AG04450 (cell line): ENCODE data around the gene ABL2. TPM values are rescaled to one million over a fixed set of nuclear protein-coding genes. Genes with fewer than 3 reads are reported as not detected.

ENCODE experiments used
- CTCF ChIA-PET: fragments of 300-600, 350-600 bp; formaldehyde crosslinking; extraction: SDS; loops from one replicate; lab custom pipeline; 2022; ENCODE audit warnings: antibody characterized with exemption, inconsistent platforms; lab: Charles Lee
- POLR2A ChIA-PET: fragments of 350-600 bp; formaldehyde crosslinking; extraction: SDS; loops from one replicate; lab custom pipeline; 2021; ENCODE audit warnings: antibody characterized with exemption, inconsistent platforms; lab: Yijun Ruan, JAX
- DNase-seq: peaks from one replicate; pipeline ENCODE4 v3.0.0-alpha.2; 2011; ENCODE audit warnings: low read depth, low spot score
- H3K27ac ChIP-seq: one replicate; pipeline ENCODE4 v1.5.1; 2012; ENCODE audit warnings: low read depth, low read length, control low read depth
- H3K27me3 ChIP-seq: one replicate; pipeline ENCODE4 v1.6.0; 2012; ENCODE audit warnings: low read length; ENCODE audit not compliant: control insufficient read depth, insufficient read depth
- H3K4me3 ChIP-seq: 2 replicates; pipeline ENCODE4 v1.5.1; 2011; ENCODE audit warnings: mild to moderate bottlenecking, low read depth, low read length, control low read depth
- H3K9me3 ChIP-seq: 2 replicates; pipeline ENCODE4 v1.5.1; 2012; ENCODE audit warnings: low read length; ENCODE audit not compliant: control insufficient read depth, insufficient read depth
- polyA plus RNA-seq: library from polyadenylated mRNA; depleted of rRNA; stranded (reverse); fragments of >200 nt; gene quantifications from 2 replicates; pipeline ENCODE4 v1.2.3, GENCODE V29; 2011
- TF ChIP-seq, protein P1 (sequence below): IDR thresholded peaks from 2 replicates; pipeline ENCODE4 v1.5.1; 2011; ENCODE audit warnings: low read depth, low read length, control low read depth, inconsistent platforms

ABL2 gene
- polyA plus RNA-seq, 1 experiment: 13.9 TPM

DNA sequence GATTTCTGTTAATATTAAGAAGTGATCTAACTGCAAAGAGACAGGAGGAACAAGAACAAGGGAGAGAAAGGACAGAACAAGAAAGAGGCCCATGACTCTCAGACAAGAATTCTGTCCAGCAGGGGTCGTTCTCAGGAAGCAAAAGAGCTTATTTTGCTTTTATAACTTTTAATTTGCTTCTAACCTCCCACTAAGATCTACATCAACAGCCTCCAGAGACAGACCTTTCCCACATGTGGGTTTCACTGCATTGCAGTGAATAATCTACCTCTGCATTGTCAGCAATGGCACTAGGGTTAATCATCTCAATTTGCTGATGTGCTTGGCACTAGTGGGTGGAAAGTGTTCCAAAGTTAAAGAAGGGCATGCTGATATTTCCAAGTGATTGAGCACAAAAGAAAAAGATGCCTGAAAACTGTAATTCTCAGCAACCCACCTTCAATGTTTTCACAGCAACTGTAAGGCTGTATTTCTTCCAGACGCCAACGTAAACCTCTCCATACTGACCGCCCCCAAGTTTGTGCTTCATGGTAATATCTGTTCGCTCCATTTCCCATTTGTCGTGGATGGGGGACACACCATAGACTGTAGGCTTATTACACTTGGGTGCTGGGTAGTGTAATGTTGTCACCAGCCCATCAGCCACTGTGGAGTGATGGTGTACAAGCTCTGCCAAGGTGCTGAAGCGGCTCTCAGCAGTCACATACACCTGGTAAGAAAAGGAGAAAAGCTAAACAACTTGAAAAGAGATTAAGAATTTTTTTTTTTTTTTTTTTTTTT, 108.1 kb downstream of the ABL2 start:
- CTCF ChIA-PET: interaction anchor here (0.6 to 2.9 kb wide), 45 partner anchors 9 to 585 kb away, joined by 3 to 33 read pairs (median 5); partner anchors contain the start of gene SOAT1
- H3K4me3 ChIP-seq: no peak overlapping the region
- H3K27me3 ChIP-seq: no peaks in the 10 kb centered on the region
- POLR2A ChIA-PET: no interaction called here
- TF ChIP-seq, protein P1, sequence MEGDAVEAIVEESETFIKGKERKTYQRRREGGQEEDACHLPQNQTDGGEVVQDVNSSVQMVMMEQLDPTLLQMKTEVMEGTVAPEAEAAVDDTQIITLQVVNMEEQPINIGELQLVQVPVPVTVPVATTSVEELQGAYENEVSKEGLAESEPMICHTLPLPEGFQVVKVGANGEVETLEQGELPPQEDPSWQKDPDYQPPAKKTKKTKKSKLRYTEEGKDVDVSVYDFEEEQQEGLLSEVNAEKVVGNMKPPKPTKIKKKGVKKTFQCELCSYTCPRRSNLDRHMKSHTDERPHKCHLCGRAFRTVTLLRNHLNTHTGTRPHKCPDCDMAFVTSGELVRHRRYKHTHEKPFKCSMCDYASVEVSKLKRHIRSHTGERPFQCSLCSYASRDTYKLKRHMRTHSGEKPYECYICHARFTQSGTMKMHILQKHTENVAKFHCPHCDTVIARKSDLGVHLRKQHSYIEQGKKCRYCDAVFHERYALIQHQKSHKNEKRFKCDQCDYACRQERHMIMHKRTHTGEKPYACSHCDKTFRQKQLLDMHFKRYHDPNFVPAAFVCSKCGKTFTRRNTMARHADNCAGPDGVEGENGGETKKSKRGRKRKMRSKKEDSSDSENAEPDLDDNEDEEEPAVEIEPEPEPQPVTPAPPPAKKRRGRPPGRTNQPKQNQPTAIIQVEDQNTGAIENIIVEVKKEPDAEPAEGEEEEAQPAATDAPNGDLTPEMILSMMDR: peak; percentile 72
- H3K9me3 ChIP-seq: no peaks in the 10 kb centered on the region
- no peak for DNase-seq
- no peak overlapping the region for H3K27ac ChIP-seq

DNA sequence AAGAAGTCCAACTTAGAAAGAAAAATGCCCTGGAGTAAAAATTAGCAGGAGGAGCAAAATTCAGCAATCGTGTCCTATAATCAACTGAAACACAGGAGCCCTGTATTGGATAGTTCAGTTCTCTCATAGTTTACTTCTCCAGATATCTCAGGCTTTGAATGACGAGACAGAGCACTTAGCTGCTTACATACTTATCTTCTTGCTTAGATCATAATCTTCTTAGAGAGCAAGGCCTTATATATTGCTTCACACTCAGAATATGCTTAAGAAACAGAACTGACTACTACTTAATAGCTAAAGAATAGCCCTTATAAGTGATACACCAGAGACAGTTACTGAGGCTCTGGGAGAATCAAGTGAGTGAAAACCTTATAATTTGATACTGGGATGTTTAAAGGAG, 108.7 kb downstream of the ABL2 start:
- DNase-seq: no peak
- ChIA-PET CTCF (interaction anchor here (0.7 to 2.9 kb wide), 39 partner anchors 8 to 584 kb away, joined by 3 to 33 read pairs (median 5); partner anchors contain the start of gene SOAT1), POLR2A (no interaction called here)
- TF ChIP-seq, protein P1: no peak
- Histone ChIP-seq H3K27me3 (no peaks in the 10 kb centered on the region), H3K4me3 (no peak overlapping the region), H3K9me3 (no peaks in the 10 kb centered on the region), H3K27ac (no peak overlapping the region)

DNA sequence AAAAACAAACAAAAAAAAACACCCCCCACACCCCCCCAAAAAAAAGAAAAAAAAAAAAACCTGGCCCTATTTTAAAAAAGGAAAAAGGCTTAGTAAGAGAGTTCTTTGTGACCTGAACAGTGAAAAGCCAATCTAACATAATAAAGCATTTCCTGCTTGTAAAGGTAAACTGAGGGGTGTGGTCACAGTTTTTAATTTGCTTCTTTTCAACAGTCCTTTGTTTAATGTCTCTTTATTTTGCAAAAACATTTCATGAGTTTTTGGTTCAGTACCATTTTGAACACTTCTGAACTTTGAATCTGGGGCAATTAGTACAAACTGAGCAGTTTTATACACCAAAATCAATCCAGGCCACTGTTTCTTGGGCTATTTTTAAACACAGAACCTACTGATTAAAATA, 110.0 kb downstream of the ABL2 start:
- Histone ChIP-seq H3K4me3 (no peak overlapping the region), H3K27ac (no peak overlapping the region), H3K27me3 (no peaks in the 10 kb centered on the region), H3K9me3 (no peaks in the 10 kb centered on the region)
- no peak for DNase-seq
- ChIA-PET POLR2A (interaction anchor here (0.6 kb wide), 1 partner anchor 43 kb away, joined by 3 read pairs; no protein-coding TSS in a partner anchor), CTCF (interaction anchor here (1.9 to 2.9 kb wide), 11 partner anchors 12 to 249 kb away, joined by 4 to 33 read pairs (median 12); no protein-coding TSS in a partner anchor)
- TF ChIP-seq, protein P1: no peak

DNA sequence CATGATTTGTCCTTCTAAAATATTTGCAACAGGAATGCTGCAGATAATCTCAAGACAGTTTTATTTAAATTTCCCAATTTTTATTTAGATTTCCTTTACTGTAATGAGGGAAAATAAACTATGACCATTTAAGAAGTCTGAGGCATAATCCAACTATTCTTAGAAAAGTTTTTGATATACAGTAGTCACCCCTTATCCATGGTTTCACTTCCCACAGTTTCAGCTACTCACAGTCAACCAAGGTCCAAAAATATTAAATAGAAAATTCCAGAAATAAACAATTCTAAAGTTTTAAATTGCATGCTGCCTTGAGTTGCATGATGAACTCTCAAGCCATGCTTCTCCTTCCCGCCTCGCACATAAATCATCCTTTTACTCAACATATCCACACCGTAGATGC, 114.3 kb downstream of the ABL2 start:
- H3K4me3 ChIP-seq: no peak overlapping the region
- no peaks in the 10 kb centered on the region for H3K9me3 ChIP-seq
- no peaks in the 10 kb centered on the region for H3K27me3 ChIP-seq
- ChIA-PET POLR2A (no interaction called here), CTCF (interaction anchor here (1.7 kb wide), 1 partner anchor 9 kb away, joined by 4 read pairs; no protein-coding TSS in a partner anchor)
- H3K27ac ChIP-seq: no peak overlapping the region
- TF ChIP-seq, protein P1: no peak
- DNase-seq: no peak

DNA sequence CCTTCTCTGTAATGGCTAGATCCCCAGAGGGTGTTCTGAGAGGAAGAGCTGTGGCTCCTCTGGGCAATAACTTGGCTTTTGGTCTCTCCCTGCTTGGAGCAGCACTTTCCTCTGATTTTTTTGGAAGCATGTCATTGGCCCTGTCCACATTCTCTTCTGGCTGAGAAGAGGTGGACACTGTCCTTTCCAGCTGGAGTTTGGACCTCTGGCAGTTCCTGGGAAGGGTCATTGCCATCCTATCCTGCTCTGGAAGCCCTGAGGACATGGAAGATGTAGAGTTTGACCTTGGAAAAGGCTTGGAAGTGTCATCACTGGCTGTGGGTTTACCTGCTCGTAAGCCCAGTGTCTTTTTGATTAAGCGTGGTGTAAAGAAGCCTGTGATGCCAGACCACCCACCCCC, 120.8 kb downstream of the ABL2 start:
- ChIA-PET POLR2A (no interaction called here), CTCF (interaction anchor here (0.8 to 2.9 kb wide), 2 partner anchors 12 to 809 kb away, joined by 3 to 18 read pairs; no protein-coding TSS in a partner anchor)
- no peak for DNase-seq
- TF ChIP-seq, protein P1: no peak
- no peaks in the 10 kb centered on the region for H3K27me3 ChIP-seq
- no peak overlapping the region for H3K4me3 ChIP-seq
- H3K27ac ChIP-seq: peak overlapping the region; percentile 2
- H3K9me3 ChIP-seq: no peaks in the 10 kb centered on the region
